AG09309 (cell line): ENCODE data around the gene TEX26.

Source experiments
- DNase-seq: peaks from one replicate; pipeline ENCODE4 v3.0.0-alpha.2; 2010; ENCODE audit warnings: low read depth
- H3K4me3 ChIP-seq: 2 replicates; pipeline ENCODE4 v1.5.1; 2011; ENCODE audit warnings: mild to moderate bottlenecking, low read depth, low read length, moderate library complexity; ENCODE audit not compliant: control insufficient read depth
- CTCF ChIP-seq: IDR thresholded peaks from 2 replicates; pipeline ENCODE4 v1.5.1; 2011; ENCODE audit warnings: mild to moderate bottlenecking, low read depth, low read length, inconsistent platforms; ENCODE audit not compliant: insufficient read depth, control insufficient read depth; ENCODE audit errors: missing control alignments

Gene TEX26

GRCh38 chr13:30998136-30999088 is 66.0 kb downstream of the TEX26 start:
- no peak for DNase-seq
- no peak overlapping the region for H3K4me3 ChIP-seq
- no peak for TF ChIP-seq CTCF

- no peak overlapping the region for H3K4me3 ChIP-seq
- no peak for DNase-seq
- TF ChIP-seq CTCF = no peak
These were observed 68.4 kb downstream of the TEX26 start for GRCh38 chr13:31000889-31001288.

GRCh38 chr13:31001647-31002046 is 69.2 kb downstream of the TEX26 start:
- DNase-seq = no peak
- no peak overlapping the region for H3K4me3 ChIP-seq
- no peak for TF ChIP-seq CTCF

GRCh38 chr13:31005066-31005465 is 72.6 kb downstream of the TEX26 start:
- no peak overlapping the region for H3K4me3 ChIP-seq
- TF ChIP-seq CTCF = no peak
- no peak for DNase-seq

- no peak for TF ChIP-seq CTCF
- DNase-seq = no peak
- no peak overlapping the region for H3K4me3 ChIP-seq
These were observed 75.0 kb downstream of the TEX26 start for GRCh38 chr13:31007417-31007816.

- TF ChIP-seq CTCF = no peak
- DNase-seq = no peak
- no peak overlapping the region for H3K4me3 ChIP-seq
These were observed 76.1 kb downstream of the TEX26 start for GRCh38 chr13:31008400-31009115.
